Stimulated activated CD8-positive, alpha-beta memory T cell treated with anti-CD3 and anti-CD28 coated beads, Interleukin-7, amount 100 ng/mL, for 24 hours (primary cell): ENCODE data around the gene HES5.
"Not testable (repeated sequence)": the region's sequence is repeated elsewhere in the genome, so short reads cannot be mapped to it uniquely, and the experiment has no call there.

Source experiments
- DNase-seq: peaks from one replicate; pipeline ENCODE4 v3.0.0-alpha.2; 2020; ENCODE audit warnings: low read depth

HES5 gene

GRCh38 chr1:2560299-2561073 is 30.4 kb upstream of the HES5 start:
- no peak for DNase-seq

- DNase-seq = no peak
Measured at GRCh38 chr1:2559509-2560298, 29.6 kb upstream of the HES5 start.

GRCh38 chr1:2558861-2559260 is 28.8 kb upstream of the HES5 start:
- DNase-seq = no peak

- no peak for DNase-seq
Measured at GRCh38 chr1:2558420-2558819, 28.4 kb upstream of the HES5 start.

- no peak for DNase-seq
Measured at GRCh38 chr1:2557482-2558400, 27.7 kb upstream of the HES5 start.

- no peak for DNase-seq
Measured at GRCh38 chr1:2556678-2557481, 26.8 kb upstream of the HES5 start.

- DNase-seq = no peak
Measured at GRCh38 chr1:2556277-2556677, 26.2 kb upstream of the HES5 start, which contains the start of gene TNFRSF14. TNFRSF14 (plus strand) TSS chr1:2556371; CDS start chr1:2556665, 294 bp downstream.

- no peak for DNase-seq
Measured at GRCh38 chr1:2555634-2556276, 25.7 kb upstream of the HES5 start.

- no peak for DNase-seq
Measured at GRCh38 chr1:2554621-2555387, 24.7 kb upstream of the HES5 start.

GRCh38 chr1:2553871-2554620 is 24.0 kb upstream of the HES5 start:
- DNase-seq = no peak

GRCh38 chr1:2553076-2553475 is 23.0 kb upstream of the HES5 start:
- not testable (repeated sequence) for DNase-seq

GRCh38 chr1:2552189-2552588 is 22.1 kb upstream of the HES5 start:
- DNase-seq = no peak

GRCh38 chr1:2551544-2551943 is 21.5 kb upstream of the HES5 start:
- not testable (repeated sequence) for DNase-seq

- DNase-seq = not testable (repeated sequence)
Measured at GRCh38 chr1:2550309-2550861, 20.3 kb upstream of the HES5 start.

GRCh38 chr1:2549367-2550029 is 19.4 kb upstream of the HES5 start:
- DNase-seq = not testable (repeated sequence)

GRCh38 chr1:2548068-2548589 is 18.1 kb upstream of the HES5 start:
- DNase-seq = no peak

GRCh38 chr1:2547210-2548067 is 17.4 kb upstream of the HES5 start:
- DNase-seq = no peak
